Vagina (tissue), 2 donors: ENCODE results near the gene ANKRD24. TPM values are rescaled to one million over a fixed set of nuclear protein-coding genes. Genes with fewer than 3 reads are reported as not detected.

Experiments
- DNase-seq, 2 donors: peaks; one replicate each; pipeline ENCODE4 v3.0.0-alpha.2; 2017; ENCODE audit errors: extremely low spot score in 2 of 2
- H3K27ac ChIP-seq: fragments of 200-600 bp; sonication (generic); one replicate; pipeline ENCODE4 v1.5.1; 2019
- H3K27me3 ChIP-seq: fragments of 200-600 bp; sonication (generic); one replicate; pipeline ENCODE4 v1.5.1; 2019
- H3K36me3 ChIP-seq, 2 donors: fragments of 200-600 bp; sonication (generic); one replicate each; pipeline ENCODE4 v1.5.1; 2017 to 2019
- H3K4me1 ChIP-seq: fragments of 200-600 bp; sonication (generic); one replicate; pipeline ENCODE4 v1.5.1; 2019
- H3K4me3 ChIP-seq, 2 donors: fragments of 200-600 bp; sonication (generic); 1 replicate in 1 of 2; 2 replicates in 1 of 2; pipeline ENCODE4 v1.5.1; 2016 to 2019
- H3K9me3 ChIP-seq: fragments of 200-600 bp; sonication (generic); one replicate; pipeline ENCODE4 v1.5.1; 2019
- CTCF ChIP-seq, 3 experiments: fragments of 450-650 bp in 2 of 3; fragments of 200-600 bp in 1 of 3; sonication (generic) in 1 of 3; IDR thresholded peaks; one replicate each; pipeline ENCODE4 v1.5.1; 2017 to 2019; ENCODE audit warnings: antibody characterized with exemption in 3 of 3, mild to moderate bottlenecking in 2 of 3, moderate library complexity in 2 of 3
- POLR2A ChIP-seq, 2 donors: fragments of 450-650 bp; IDR thresholded peaks; one replicate each; pipeline ENCODE4 v1.6.1; 2017; ENCODE audit warnings: antibody characterized with exemption in 2 of 2, mild to moderate bottlenecking in 2 of 2, moderate library complexity in 2 of 2
- POLR2AphosphoS5 ChIP-seq, 2 donors: sonication (generic); formaldehyde crosslinking; IDR thresholded peaks; one replicate each; pipeline ENCODE4 v1.9.0; 2017; ENCODE audit warnings: antibody characterized with exemption in 2 of 2, mild to moderate bottlenecking in 2 of 2, low read depth in 1 of 2; ENCODE audit not compliant: insufficient read depth in 1 of 2
- intact Hi-C: fragments of 100-400 bp; cut with DNase I; formaldehyde crosslinking; loops from one replicate; pipeline ENCODE4 v1.15.1; 2023
- total RNA-seq: library from RNA; depleted of rRNA; stranded (reverse); fragments of >200 nt; gene quantifications from one replicate; pipeline ENCODE4 v1.2.3, GENCODE V29; 2016

The ANKRD24 gene
- total RNA-seq, 1 donor from 2014 or later, result 0.25 TPM

DNA sequence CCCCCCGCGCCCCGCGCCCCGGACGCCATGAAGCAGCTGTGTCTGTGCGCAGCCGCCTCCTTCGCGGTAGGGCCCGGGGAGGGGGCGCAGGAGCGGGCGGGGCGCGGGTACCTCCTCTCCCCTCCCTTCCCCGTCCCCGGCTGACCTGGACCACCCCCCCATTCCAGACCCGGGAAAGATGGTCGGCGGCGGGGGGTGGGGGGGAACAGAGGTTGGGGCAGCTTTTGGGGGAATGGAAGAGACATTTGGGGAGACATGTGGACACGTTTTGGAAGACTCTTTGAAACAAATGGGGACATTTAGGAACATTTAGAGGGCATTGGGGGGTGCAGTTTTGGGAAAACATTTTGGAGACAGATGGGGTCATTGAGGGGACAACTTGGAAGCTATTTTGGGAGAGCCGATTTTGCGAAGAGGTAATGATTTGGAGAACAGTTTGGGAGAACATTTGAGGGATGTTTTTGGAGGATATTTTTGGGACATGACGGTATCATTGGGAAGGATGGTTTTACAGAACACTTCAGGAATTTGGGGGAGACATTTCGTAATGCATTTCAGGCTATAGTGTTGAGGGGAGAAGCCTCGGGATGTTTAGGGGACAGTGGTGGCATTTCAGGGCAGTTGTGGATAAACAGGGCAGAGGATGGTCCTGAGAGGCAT is 16.1 kb downstream of the ANKRD24 start:
- DNase-seq, result no peak
- TF ChIP-seq CTCF (IDR thresholded peaks at IDR 0.05) (no peak), POLR2A (IDR thresholded peaks at IDR 0.05) (no peak), POLR2AphosphoS5 (IDR thresholded peaks at IDR 0.05; ENCODE audit: insufficient read depth in 1 of 2, low read depth in 1 of 2) (no peak)
- intact Hi-C loops, result no loop called here
- no peaks in the 10 kb centered on the region for H3K4me1 ChIP-seq
- H3K36me3 ChIP-seq, result no peaks in the 10 kb centered on the region
- no peak overlapping the region for H3K4me3 ChIP-seq
- no peaks in the 10 kb centered on the region for H3K9me3 ChIP-seq
- H3K27ac ChIP-seq, result no peak overlapping the region
- peaks cover 3% of the 10 kb centered on the region for H3K27me3 ChIP-seq

DNA sequence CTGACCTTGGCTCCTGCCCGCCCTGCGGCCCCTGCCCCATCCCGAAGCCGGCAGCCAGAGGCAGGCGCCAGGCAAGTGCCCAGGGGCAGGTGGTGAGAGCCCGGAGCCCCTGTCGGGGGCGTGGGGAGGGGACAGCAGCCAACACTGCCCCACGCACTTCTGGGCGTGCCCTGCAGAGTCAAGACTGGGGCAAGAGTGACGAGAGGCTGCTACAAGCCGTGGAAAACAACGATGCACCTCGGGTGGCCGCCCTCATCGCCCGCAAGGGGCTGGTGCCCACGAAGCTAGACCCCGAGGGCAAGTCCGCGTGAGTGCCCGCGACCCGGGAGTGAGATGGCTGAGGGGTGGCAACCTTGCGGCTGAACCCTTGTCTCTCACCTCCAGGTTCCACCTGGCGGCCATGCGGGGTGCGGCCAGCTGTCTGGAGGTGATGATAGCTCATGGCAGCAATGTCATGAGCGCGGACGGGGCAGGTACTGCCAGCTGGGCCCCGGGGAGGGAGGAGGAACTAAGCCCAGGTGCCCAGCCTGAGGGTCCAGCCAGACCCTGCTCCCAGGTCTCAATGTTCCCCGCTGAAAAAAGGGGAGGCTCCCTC is 17.3 kb downstream of the ANKRD24 start:
- intact Hi-C loops, result loop anchor here (10.0 kb wide), 1 partner anchor 215 kb away; the partner anchor contains the start of gene EEF2
- Histone ChIP-seq H3K4me3 (no peak overlapping the region), H3K36me3 (no peaks in the 10 kb centered on the region), H3K27me3 (peaks cover 3% of the 10 kb centered on the region), H3K4me1 (peaks cover 3% of the 10 kb centered on the region), H3K27ac (no peak overlapping the region), H3K9me3 (no peaks in the 10 kb centered on the region)
- TF ChIP-seq CTCF (IDR thresholded peaks at IDR 0.05) (no peak), POLR2AphosphoS5 (IDR thresholded peaks at IDR 0.05; ENCODE audit: insufficient read depth in 1 of 2, low read depth in 1 of 2) (no peak), POLR2A (IDR thresholded peaks at IDR 0.05) (no peak)
- no peak for DNase-seq

- Histone ChIP-seq H3K4me3 (no peak overlapping the region), H3K36me3 (no peaks in the 10 kb centered on the region), H3K27me3 (peaks cover 3% of the 10 kb centered on the region), H3K27ac (no peak overlapping the region), H3K9me3 (no peaks in the 10 kb centered on the region), H3K4me1 (peaks cover 5% of the 10 kb centered on the region)
- DNase-seq, result no peak
- no peak for TF ChIP-seq CTCF (IDR thresholded peaks at IDR 0.05)
- TF ChIP-seq POLR2A (IDR thresholded peaks at IDR 0.05), result no peak
- TF ChIP-seq POLR2AphosphoS5 (IDR thresholded peaks at IDR 0.05; ENCODE audit: insufficient read depth in 1 of 2, low read depth in 1 of 2), result no peak
- intact Hi-C loops, result loop anchor here (10.0 kb wide), 1 partner anchor 216 kb away; the partner anchor contains the start of gene EEF2
Observed at GRCh38 chr19:4200940-4201542, 18.6 kb downstream of the ANKRD24 start.

DNA sequence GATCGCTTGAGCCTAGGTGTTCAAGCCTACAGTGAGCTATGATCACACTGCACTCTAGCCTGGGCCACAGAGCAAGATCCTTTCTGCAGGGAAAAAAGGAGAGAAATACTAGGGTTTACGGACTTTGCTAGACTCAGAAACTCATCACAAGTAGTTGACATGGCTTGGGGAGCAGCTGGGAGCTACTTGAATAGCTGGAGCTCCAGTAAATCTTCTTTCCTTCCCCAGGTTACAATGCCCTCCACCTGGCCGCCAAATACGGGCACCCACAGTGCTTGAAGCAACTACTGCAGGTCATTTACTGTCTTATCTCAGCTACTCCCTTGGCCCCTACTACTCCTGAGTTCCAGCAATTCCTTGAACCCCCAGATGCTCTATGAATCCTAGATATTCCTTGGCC is 19.3 kb downstream of the ANKRD24 start:
- TF ChIP-seq POLR2AphosphoS5 (IDR thresholded peaks at IDR 0.05; ENCODE audit: insufficient read depth in 1 of 2, low read depth in 1 of 2), result no peak
- no peak for TF ChIP-seq CTCF (IDR thresholded peaks at IDR 0.05)
- no peak for TF ChIP-seq POLR2A (IDR thresholded peaks at IDR 0.05)
- intact Hi-C loops, result loop anchor here (10.0 kb wide), 1 partner anchor 217 kb away; the partner anchor contains the start of gene EEF2
- Histone ChIP-seq H3K4me3 (no peak overlapping the region), H3K9me3 (no peaks in the 10 kb centered on the region), H3K4me1 (peaks cover 5% of the 10 kb centered on the region), H3K27ac (no peak overlapping the region), H3K36me3 (no peaks in the 10 kb centered on the region), H3K27me3 (peaks cover 3% of the 10 kb centered on the region)
- DNase-seq, result no peak
